ENCODE results near the gene LRRC61.
A peak's percentile ranks its signal among the peaks of the same experiment; 100 is the strongest.

Gene LRRC61

GRCh38 chr7:150357270-150357669 lies 34.1 kb downstream of the LRRC61 start:
- DNase-seq: no peak

- no peak for DNase-seq
These were observed 34.7 kb downstream of the LRRC61 start for GRCh38 chr7:150357771-150358427.

- DNase-seq: no peak
These were observed 35.3 kb downstream of the LRRC61 start for GRCh38 chr7:150358433-150358832.

GRCh38 chr7:150358988-150359621 lies 36.0 kb downstream of the LRRC61 start:
- DNase-seq: no peak

- no peak for DNase-seq
These were observed 36.6 kb downstream of the LRRC61 start for GRCh38 chr7:150359622-150360362.

GRCh38 chr7:150360363-150361058 lies 37.4 kb downstream of the LRRC61 start:
- DNase-seq: no peak

GRCh38 chr7:150361402-150361801 lies 38.2 kb downstream of the LRRC61 start:
- no peak for DNase-seq

- DNase-seq: no peak
These were observed 38.9 kb downstream of the LRRC61 start for GRCh38 chr7:150361807-150362621.

- DNase-seq: no peak
These were observed 40.2 kb downstream of the LRRC61 start for GRCh38 chr7:150363370-150363769.

- DNase-seq: no peak
These were observed 40.7 kb downstream of the LRRC61 start for GRCh38 chr7:150363872-150364271.

- DNase-seq: no peak
These were observed 42.0 kb downstream of the LRRC61 start for GRCh38 chr7:150365194-150365593.

- no peak for DNase-seq
These were observed 42.7 kb downstream of the LRRC61 start for GRCh38 chr7:150365673-150366398.

- DNase-seq: no peak
These were observed 44.5 kb downstream of the LRRC61 start for GRCh38 chr7:150367677-150368095.

GRCh38 chr7:150368096-150368883 lies 45.1 kb downstream of the LRRC61 start, which contains the start of gene REPIN1:
Gene REPIN1, plus strand, starts transcription at chr7:150368822. Its CDS starts 890 bp downstream, at chr7:150369712.
- peak; percentile 89 for DNase-seq

- DNase-seq: peak; percentile 84
These were observed 46.0 kb downstream of the LRRC61 start for GRCh38 chr7:150368884-150369747.

- DNase-seq: no peak
These were observed 46.8 kb downstream of the LRRC61 start for GRCh38 chr7:150369748-150370501.

GRCh38 chr7:150370612-150371071 lies 47.5 kb downstream of the LRRC61 start:
- DNase-seq: peak; percentile 89

All from fibroblast of skin of back (primary cell).